Esophagus squamous epithelium (tissue), 4 donors: ENCODE results near the gene MYO18B.

ENCODE experiments used
- CTCF ChIP-seq, 6 experiments: fragments of 450-650 bp in 4 of 6; fragments of 200-600 bp in 2 of 6; sonication (generic) in 2 of 6; IDR thresholded peaks; one replicate each; pipeline ENCODE4 v1.5.1; 2016 to 2019; ENCODE audit warnings: antibody characterized with exemption in 6 of 6, mild to moderate bottlenecking in 4 of 6, moderate library complexity in 4 of 6
- POLR2A ChIP-seq, 4 donors: fragments of 450-650 bp; IDR thresholded peaks; one replicate each; pipeline ENCODE4 v1.6.1; 2017; ENCODE audit warnings: antibody characterized with exemption in 4 of 4, mild to moderate bottlenecking in 4 of 4, moderate library complexity in 3 of 4

DNA sequence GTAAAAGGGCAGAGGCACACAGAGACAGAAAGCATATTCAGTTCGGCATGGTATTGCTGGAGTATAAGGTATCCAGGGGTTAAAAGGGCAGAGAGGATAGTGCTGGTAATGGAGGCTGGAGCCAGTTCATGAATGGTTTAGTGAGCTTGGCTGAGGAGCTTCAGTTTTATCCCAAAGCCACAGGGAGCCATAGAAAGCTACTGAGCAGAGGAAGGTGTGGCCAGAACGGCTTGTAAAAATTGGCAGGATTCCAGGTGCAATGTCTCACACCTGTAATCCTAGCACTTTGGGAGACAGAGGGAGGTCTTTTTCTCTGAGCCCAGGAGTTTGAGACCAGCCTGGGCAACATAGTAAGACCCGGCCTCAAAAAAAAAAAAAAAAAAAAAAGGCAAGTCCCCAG, 186.1 kb downstream of the MYO18B start:
- TF ChIP-seq CTCF (IDR thresholded peaks at IDR 0.05) (no peak), POLR2A (IDR thresholded peaks at IDR 0.05) (no peak)
